Uterus (tissue), 2 donors: Measurements from ENCODE around the gene PRRT3.

Experiments used
- CTCF ChIP-seq, 4 experiments: fragments of 200-600 bp in 2 of 4; fragments of 450-650 bp in 2 of 4; sonication (generic) in 2 of 4; IDR thresholded peaks; one replicate each; pipeline ENCODE4 v1.5.1; 2016 to 2019; ENCODE audit warnings: antibody characterized with exemption in 4 of 4, mild to moderate bottlenecking in 2 of 4, moderate library complexity in 1 of 4
- POLR2A ChIP-seq, 2 donors: fragments of 450-650 bp; IDR thresholded peaks; one replicate each; pipeline ENCODE4 v1.6.1; 2016; ENCODE audit warnings: antibody characterized with exemption in 2 of 2, mild to moderate bottlenecking in 1 of 2, moderate library complexity in 1 of 2

- TF ChIP-seq POLR2A (IDR thresholded peaks at IDR 0.05) (no peak), CTCF (IDR thresholded peaks at IDR 0.05) (peak in 2 of 4 experiments; percentile 3 to 31)
Observed at GRCh38 chr3:9934235-9934621, 18.0 kb downstream of the PRRT3 start.
